CD4-positive, alpha-beta T cell treated with Interleukin-17A for 1 hour (primary cell): Measurements from ENCODE around the gene PPP2R2D.
A peak's percentile ranks its signal among the peaks of the same experiment; 100 is the strongest.
"Not testable (repeated sequence)": the region's sequence is repeated elsewhere in the genome, so short reads cannot be mapped to it uniquely, and the experiment has no call there.

ENCODE experiments used
- DNase-seq: peaks from one replicate; pipeline ENCODE4 v3.0.0-alpha.2; 2020

The PPP2R2D gene

GRCh38 chr10:131930150-131930549 lies 29.3 kb downstream of the PPP2R2D start:
- DNase-seq: no peak

- DNase-seq: no peak
Measured at GRCh38 chr10:131930586-131931330, 29.9 kb downstream of the PPP2R2D start.

DNA sequence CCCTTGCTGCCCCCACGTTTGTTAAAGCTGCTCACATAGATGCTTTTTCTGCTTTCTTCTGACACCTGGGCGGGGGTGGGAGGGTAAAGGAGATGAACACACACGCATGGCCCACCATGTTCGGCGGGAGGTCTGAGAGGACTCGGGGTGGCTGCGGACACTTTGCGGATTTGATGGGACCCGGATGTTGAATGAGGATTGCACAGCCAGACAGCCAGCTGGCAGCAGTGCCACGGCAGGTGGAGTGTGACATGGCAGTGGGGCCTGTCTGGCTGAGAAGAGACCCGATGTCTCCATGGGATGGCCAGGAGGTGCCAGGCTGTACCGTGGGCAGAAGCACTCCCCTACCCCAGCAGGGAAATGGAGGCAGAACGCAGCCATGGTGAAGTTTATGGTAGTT lies 31.2 kb downstream of the PPP2R2D start:
- no peak for DNase-seq

- DNase-seq: no peak
Measured at GRCh38 chr10:131933016-131933695, 32.3 kb downstream of the PPP2R2D start.

DNA sequence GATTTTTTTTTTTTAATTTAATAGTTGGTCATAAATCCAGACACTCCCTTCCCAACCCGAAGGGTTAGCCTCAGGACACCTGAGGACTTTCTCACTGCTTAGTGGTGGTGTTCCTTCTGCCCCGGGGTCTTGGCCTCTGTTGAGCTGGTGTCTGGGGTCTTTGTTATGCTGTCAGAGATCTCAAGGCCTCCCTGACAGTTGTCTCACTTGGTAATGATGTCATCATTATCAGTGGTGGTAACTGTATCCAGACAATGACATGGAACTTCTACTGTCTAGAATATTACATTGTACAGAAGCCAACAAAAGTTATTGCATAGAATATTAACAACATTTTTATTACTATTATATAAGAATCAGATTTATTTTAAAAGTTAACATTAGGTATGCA lies 32.9 kb downstream of the PPP2R2D start:
- no peak for DNase-seq

- no peak for DNase-seq
Measured at GRCh38 chr10:131934769-131935168, 34.0 kb downstream of the PPP2R2D start.

GRCh38 chr10:131935260-131935659 lies 34.5 kb downstream of the PPP2R2D start:
- no peak for DNase-seq

DNA sequence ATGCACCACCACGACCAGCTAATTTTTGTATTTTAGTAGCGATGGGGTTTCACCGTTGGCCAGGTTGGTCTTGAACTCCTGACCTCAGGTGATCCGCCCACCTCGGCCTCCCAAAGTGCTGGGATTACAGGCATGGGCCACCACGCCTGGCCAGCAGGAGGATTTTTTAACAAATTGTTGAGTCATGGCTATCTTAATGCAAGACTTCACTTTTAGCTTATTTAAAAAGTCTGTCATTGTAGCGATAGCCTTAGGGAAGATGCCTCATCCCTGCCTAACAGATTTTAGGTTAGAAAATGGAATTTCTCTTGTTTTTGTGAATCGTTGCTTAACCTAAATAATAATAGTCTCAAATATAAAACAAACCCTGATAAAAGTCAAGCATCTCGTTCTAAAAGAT lies 35.5 kb downstream of the PPP2R2D start:
- no peak for DNase-seq

- no peak for DNase-seq
Measured at GRCh38 chr10:131936736-131937135, 35.9 kb downstream of the PPP2R2D start.

DNA sequence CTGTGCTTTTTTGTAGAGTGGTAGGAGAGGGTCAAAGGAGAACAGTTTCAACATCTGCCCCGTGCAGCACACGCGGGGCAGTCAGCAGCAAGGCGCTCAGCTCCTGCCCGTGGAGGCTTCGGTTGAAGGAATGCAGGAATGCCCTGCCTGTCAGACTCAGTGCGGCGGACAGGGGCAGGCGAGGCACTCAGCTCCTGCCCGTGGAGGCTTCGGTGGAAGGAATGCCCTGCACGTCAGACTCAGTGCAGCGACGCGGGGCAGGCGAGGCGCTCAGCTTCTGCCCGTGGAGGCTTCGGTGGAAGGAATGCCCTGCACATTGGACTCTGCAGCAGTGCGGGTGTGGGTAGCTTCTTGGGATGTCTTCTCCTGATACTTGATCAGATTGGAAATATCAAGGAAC lies 37.0 kb downstream of the PPP2R2D start:
- DNase-seq: no peak

DNA sequence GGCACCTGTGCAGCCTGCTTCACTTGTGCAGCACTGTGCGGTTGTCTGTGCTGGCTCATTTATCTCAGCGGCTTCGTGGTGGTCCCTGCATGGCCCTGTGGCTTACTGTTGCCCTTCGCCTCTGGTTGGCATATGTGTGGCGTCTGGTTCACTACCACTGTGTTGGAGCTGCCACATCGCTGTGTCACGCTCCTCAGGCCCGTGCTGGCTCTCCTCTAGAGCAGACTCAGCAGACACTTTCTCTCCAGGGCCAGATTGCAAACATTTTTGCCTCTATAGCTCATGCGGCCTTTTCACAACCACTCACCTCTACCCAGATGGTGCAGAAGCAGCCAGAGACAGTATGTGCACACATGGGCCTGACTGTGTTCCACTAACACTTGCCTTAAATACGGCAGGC lies 37.9 kb downstream of the PPP2R2D start:
- no peak for DNase-seq

DNA sequence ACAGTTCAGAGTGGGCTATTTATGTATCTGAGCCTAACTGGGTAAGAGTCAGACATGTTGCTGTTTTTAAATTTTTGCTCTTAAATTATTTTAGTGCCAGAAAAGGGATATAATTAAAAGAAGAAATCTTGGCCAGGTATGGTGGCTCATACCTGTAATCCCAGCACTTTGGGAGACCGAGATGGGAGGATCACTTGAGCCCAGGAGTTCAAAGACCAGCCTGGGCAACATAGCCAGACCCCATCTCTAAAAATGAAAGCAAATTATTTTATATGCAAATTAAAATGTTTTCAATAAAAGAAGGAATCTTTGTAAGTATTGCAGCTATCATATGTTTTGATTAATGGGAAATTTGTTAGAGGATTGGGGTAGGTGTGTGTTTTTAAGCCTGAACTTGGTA lies 41.6 kb downstream of the PPP2R2D start:
- DNase-seq: no peak

DNA sequence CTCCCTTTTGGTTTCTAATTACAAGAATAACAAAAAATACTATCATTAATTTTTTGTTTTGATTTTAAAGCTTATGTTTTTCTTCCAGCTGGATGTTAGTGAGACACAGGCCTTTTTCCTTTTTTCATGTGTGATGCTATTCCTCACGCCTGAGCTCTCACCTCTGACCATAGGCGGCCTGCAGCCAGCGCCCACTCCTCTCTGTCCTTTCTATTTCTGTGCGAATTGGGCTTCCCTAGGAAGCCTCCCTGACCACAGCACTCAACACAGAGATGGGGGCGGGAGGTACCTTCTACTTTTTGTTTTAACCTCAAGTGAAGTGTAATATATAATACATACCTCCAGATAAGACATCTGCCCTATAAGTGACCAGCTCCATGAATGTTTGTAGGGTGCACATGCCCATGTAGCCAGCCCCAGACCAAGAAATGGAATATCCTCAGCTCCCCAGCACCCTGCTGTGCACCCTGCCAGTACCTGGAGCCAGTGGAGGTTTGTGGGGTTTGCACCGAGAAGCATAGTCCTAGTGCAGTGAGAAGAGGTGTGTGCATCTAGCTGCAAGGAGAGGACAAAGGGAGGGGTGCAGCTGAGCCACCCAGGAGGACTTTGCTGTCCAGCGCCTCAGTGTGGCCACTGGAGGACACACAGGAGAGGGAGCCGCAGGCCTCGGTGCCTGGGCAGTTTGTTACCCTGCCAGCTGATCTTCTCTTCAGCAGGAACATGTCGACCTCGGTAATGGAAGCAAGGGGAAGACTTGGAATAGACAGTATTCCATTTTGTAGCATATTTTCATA lies 42.4 kb downstream of the PPP2R2D start:
- peak; percentile 12 for DNase-seq

DNA sequence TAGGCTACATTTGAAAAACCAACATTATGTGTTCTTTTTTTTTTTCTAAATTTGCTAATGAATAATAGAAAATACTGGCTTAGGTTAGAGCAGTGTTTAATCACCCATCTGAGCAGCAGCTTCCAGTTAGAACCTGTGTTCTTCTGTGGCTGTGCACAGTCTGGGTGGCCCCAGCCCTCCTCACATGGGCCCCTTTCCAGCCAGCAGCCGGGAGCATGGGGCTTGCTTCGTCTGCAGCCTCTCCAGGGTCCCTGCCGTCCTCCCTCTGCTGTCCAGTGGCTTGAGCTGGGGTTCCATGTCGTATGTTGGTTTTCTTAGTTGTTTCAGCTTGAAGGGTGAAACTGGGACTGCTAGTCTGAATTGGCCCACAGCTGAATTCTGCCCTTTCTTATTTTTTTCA lies 43.6 kb downstream of the PPP2R2D start:
- no peak for DNase-seq

DNA sequence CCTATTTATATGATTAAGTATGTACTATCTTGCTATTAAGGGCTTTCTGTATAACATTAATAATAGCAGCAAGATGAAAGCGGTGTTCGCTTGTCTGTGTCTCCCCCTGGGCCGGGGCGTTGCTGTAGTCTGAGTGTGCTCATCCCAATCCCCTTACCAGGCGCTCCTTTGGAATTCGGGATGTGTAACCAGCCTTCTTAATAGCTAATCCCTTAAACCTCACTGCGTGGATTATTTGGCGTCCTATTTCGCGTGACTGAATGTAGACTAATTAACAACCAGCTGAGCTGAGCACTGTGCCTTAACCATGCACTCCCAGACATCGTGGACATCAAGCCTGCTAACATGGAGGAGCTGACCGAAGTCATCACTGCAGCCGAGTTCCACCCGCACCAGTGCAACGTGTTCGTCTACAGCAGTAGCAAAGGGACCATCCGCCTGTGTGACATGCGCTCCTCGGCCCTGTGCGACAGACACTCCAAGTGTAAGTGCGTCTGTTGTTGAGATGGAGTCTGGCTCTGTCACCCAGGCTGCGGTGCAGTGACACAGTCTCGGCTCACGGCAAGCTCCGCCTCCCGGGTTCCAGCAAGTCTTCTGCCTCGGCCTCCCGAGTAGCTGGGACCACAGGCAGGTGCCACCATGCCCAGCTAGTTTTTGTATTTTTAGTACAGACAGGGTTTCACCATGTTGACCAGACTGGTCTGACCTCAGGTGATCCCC lies 44.3 kb downstream of the PPP2R2D start:
- no peak for DNase-seq

- no peak for DNase-seq
Measured at GRCh38 chr10:131946321-131946751, 45.5 kb downstream of the PPP2R2D start.

DNA sequence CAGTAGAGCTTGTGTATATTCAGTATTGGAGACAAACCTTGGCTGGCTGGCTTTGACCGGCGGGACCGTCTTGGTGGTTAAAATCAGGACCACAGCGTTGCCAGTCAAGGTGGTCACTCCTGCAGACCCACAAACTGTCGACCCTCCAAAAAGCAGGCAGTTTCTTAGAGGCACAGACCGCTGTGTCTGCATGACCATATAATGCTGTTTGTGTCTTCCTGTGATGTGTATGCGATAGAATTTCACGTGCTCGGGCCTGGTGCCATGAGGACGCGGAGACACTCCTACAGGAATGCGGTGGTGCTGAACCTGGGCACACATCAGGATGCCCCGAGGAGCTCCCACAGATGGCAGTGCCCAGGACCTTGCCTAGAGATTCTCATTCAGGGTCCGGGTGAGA lies 46.1 kb downstream of the PPP2R2D start:
- no peak for DNase-seq

- DNase-seq: no peak
Measured at GRCh38 chr10:131947631-131948347, 47.0 kb downstream of the PPP2R2D start.

DNA sequence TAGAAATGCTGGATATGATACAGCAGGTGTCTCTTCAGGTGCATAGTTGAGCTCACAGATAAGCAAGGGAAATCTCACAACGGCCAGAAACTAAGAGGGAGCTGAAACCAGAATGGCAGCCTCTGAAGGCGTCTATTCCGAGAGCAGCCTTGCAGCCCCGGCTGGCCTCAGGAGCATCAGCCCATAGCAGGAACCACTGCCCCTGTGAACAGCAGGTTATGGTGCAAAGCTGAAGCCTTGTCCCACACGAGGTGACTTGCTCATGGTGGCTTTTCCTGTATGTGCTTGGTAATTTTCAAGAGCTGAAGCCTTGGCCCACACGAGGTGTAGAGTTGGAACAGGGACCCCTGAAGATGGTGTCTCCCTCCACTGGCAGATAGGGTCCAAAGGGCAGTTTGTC lies 47.7 kb downstream of the PPP2R2D start:
- no peak for DNase-seq

- no peak for DNase-seq
Measured at GRCh38 chr10:131949041-131949862, 48.4 kb downstream of the PPP2R2D start.

DNA sequence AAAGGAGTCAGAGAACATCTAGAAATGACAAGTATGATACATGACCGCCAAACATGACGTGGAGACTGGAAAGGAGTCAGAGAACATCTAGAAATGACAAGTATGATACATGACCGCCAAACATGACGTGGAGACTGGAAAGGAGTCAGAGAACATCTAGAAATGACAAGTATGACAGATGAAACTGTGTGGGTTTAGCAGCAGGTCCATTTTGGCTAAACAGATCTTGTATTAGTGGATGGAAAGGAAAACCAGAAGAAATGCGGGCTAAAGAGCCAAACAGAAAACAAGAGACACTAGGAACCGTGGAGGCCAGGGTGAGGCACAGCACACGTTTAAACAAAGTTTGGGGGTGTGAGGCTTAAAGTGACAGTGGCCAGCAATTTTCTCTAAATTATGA lies 49.1 kb downstream of the PPP2R2D start:
- not testable (repeated sequence) for DNase-seq
